Measurements from ENCODE around the gene GOLGA6A. TPM values are rescaled to one million over a fixed set of nuclear protein-coding genes. Genes with fewer than 3 reads are reported as not detected.
"Not testable (repeated sequence)": the region's sequence is repeated elsewhere in the genome, so short reads cannot be mapped to it uniquely, and the experiment has no call there.

GOLGA6A gene
- total and polyA plus RNA-seq, 9 donors: 0.10 to 1.2 (median 0.22) TPM; not detected in 1

GRCh38 chr15:74099963-74100733 is 17.8 kb upstream of the GOLGA6A start:
- peak; percentile 95 for DNase-seq
- not testable (repeated sequence) for H3K4me1 ChIP-seq (ENCODE audit: control insufficient read depth, insufficient read depth, low read length); H3K9me3 ChIP-seq (replicated peaks; ENCODE audit: control insufficient read depth, low read depth, low read length); H3K27ac ChIP-seq (ENCODE audit: low read length); H3K27me3 ChIP-seq (ENCODE audit: control insufficient read depth, insufficient read depth, low read length); H3K36me3 ChIP-seq (ENCODE audit: control insufficient read depth, insufficient read depth, low read length)
- H3K4me3 ChIP-seq (ENCODE audit: low read length): peak overlapping the region; percentile 44
- 0% methylated on average over 19 of the region's 45 CpGs for WGBS (ENCODE audit: insufficient coverage)

GRCh38 chr15:74096753-74097474 is 14.6 kb upstream of the GOLGA6A start:
- WGBS (ENCODE audit: insufficient coverage): no CpG with 5 or more reads among the region's 27 CpGs

GRCh38 chr15:74095610-74096009 is 13.3 kb upstream of the GOLGA6A start:
- not testable (repeated sequence) for DNase-seq; H3K4me3 ChIP-seq (ENCODE audit: low read length); H3K36me3 ChIP-seq (ENCODE audit: control insufficient read depth, insufficient read depth, low read length); H3K9me3 ChIP-seq (replicated peaks; ENCODE audit: control insufficient read depth, low read depth, low read length); H3K27ac ChIP-seq (ENCODE audit: low read length); H3K27me3 ChIP-seq (ENCODE audit: control insufficient read depth, insufficient read depth, low read length); H3K4me1 ChIP-seq (ENCODE audit: control insufficient read depth, insufficient read depth, low read length)
- WGBS (ENCODE audit: insufficient coverage): no CpG with 5 or more reads among the region's 10 CpGs

More at GRCh38 chr15:74096753-74097474, 14.6 kb upstream of the GOLGA6A start:
- not testable (repeated sequence) for H3K36me3 ChIP-seq (ENCODE audit: control insufficient read depth, insufficient read depth, low read length); H3K27ac ChIP-seq (ENCODE audit: low read length); H3K4me1 ChIP-seq (ENCODE audit: control insufficient read depth, insufficient read depth, low read length); H3K9me3 ChIP-seq (replicated peaks; ENCODE audit: control insufficient read depth, low read depth, low read length); H3K27me3 ChIP-seq (ENCODE audit: control insufficient read depth, insufficient read depth, low read length); H3K4me3 ChIP-seq (ENCODE audit: low read length); DNase-seq

GRCh38 chr15:74094567-74094966 is 12.2 kb upstream of the GOLGA6A start:
- not testable (repeated sequence) for H3K4me1 ChIP-seq (ENCODE audit: control insufficient read depth, insufficient read depth, low read length); H3K9me3 ChIP-seq (replicated peaks; ENCODE audit: control insufficient read depth, low read depth, low read length); H3K27ac ChIP-seq (ENCODE audit: low read length); H3K36me3 ChIP-seq (ENCODE audit: control insufficient read depth, insufficient read depth, low read length); H3K27me3 ChIP-seq (ENCODE audit: control insufficient read depth, insufficient read depth, low read length); H3K4me3 ChIP-seq (ENCODE audit: low read length); DNase-seq
- WGBS (ENCODE audit: insufficient coverage): no CpG with 5 or more reads among the region's 2 CpGs

- 97% methylated on average over 3 of the region's 9 CpGs for WGBS (ENCODE audit: insufficient coverage)
- not testable (repeated sequence) for DNase-seq
Measured at GRCh38 chr15:74075781-74076180, 6.6 kb downstream of the GOLGA6A start.

GRCh38 chr15:74072614-74073337 is 9.6 kb downstream of the GOLGA6A start:
- not testable (repeated sequence) for H3K4me1 ChIP-seq (ENCODE audit: control insufficient read depth, insufficient read depth, low read length); DNase-seq; H3K27me3 ChIP-seq (ENCODE audit: control insufficient read depth, insufficient read depth, low read length); H3K27ac ChIP-seq (ENCODE audit: low read length); H3K9me3 ChIP-seq (replicated peaks; ENCODE audit: control insufficient read depth, low read depth, low read length); H3K4me3 ChIP-seq (ENCODE audit: low read length); H3K36me3 ChIP-seq (ENCODE audit: control insufficient read depth, insufficient read depth, low read length)
- no CpG with 5 or more reads among the region's 16 CpGs for WGBS (ENCODE audit: insufficient coverage)

More at GRCh38 chr15:74075781-74076180, 6.6 kb downstream of the GOLGA6A start:
- not testable (repeated sequence) for H3K27ac ChIP-seq (ENCODE audit: low read length); H3K36me3 ChIP-seq (ENCODE audit: control insufficient read depth, insufficient read depth, low read length); H3K4me1 ChIP-seq (ENCODE audit: control insufficient read depth, insufficient read depth, low read length); H3K4me3 ChIP-seq (ENCODE audit: low read length); H3K27me3 ChIP-seq (ENCODE audit: control insufficient read depth, insufficient read depth, low read length); H3K9me3 ChIP-seq (replicated peaks; ENCODE audit: control insufficient read depth, low read depth, low read length)

- H3K9me3 ChIP-seq (replicated peaks; ENCODE audit: control insufficient read depth, low read depth, low read length); H3K27me3 ChIP-seq (ENCODE audit: control insufficient read depth, insufficient read depth, low read length); H3K27ac ChIP-seq (ENCODE audit: low read length); H3K36me3 ChIP-seq (ENCODE audit: control insufficient read depth, insufficient read depth, low read length); H3K4me1 ChIP-seq (ENCODE audit: control insufficient read depth, insufficient read depth, low read length); DNase-seq; H3K4me3 ChIP-seq (ENCODE audit: low read length): not testable (repeated sequence)
- WGBS (ENCODE audit: insufficient coverage): no CpG with 5 or more reads among the region's 9 CpGs
Measured at GRCh38 chr15:74072132-74072531, 10.2 kb downstream of the GOLGA6A start.

GRCh38 chr15:74071645-74072044 is 10.7 kb downstream of the GOLGA6A start:
- H3K4me3 ChIP-seq (ENCODE audit: low read length); H3K36me3 ChIP-seq (ENCODE audit: control insufficient read depth, insufficient read depth, low read length); DNase-seq; H3K9me3 ChIP-seq (replicated peaks; ENCODE audit: control insufficient read depth, low read depth, low read length); H3K4me1 ChIP-seq (ENCODE audit: control insufficient read depth, insufficient read depth, low read length); H3K27me3 ChIP-seq (ENCODE audit: control insufficient read depth, insufficient read depth, low read length); H3K27ac ChIP-seq (ENCODE audit: low read length): not testable (repeated sequence)
- WGBS (ENCODE audit: insufficient coverage): no CpG with 5 or more reads among the region's 6 CpGs

GRCh38 chr15:74065684-74066411 is 16.5 kb downstream of the GOLGA6A start:
- H3K9me3 ChIP-seq (replicated peaks; ENCODE audit: control insufficient read depth, low read depth, low read length); DNase-seq; H3K36me3 ChIP-seq (ENCODE audit: control insufficient read depth, insufficient read depth, low read length); H3K4me3 ChIP-seq (ENCODE audit: low read length); H3K4me1 ChIP-seq (ENCODE audit: control insufficient read depth, insufficient read depth, low read length); H3K27ac ChIP-seq (ENCODE audit: low read length); H3K27me3 ChIP-seq (ENCODE audit: control insufficient read depth, insufficient read depth, low read length): not testable (repeated sequence)
- no CpG with 5 or more reads among the region's 13 CpGs for WGBS (ENCODE audit: insufficient coverage)

- H3K36me3 ChIP-seq (ENCODE audit: control insufficient read depth, insufficient read depth, low read length): not testable (repeated sequence)
Measured at GRCh38 chr15:74064822-74065221, 17.5 kb downstream of the GOLGA6A start.

More at GRCh38 chr15:74064822-74065221, 17.5 kb downstream of the GOLGA6A start:
- not testable (repeated sequence) for H3K27ac ChIP-seq (ENCODE audit: low read length); H3K27me3 ChIP-seq (ENCODE audit: control insufficient read depth, insufficient read depth, low read length); DNase-seq; H3K4me1 ChIP-seq (ENCODE audit: control insufficient read depth, insufficient read depth, low read length); H3K9me3 ChIP-seq (replicated peaks; ENCODE audit: control insufficient read depth, low read depth, low read length); H3K4me3 ChIP-seq (ENCODE audit: low read length)
- WGBS (ENCODE audit: insufficient coverage): 73% methylated on average over 5 of the region's 8 CpGs

Data from muscle of leg (tissue), 11 donors.